Left ventricle myocardium superior (tissue), 1 donor: Measurements from ENCODE around the gene MIB2. TPM values are rescaled to one million over a fixed set of nuclear protein-coding genes. Genes with fewer than 3 reads are reported as not detected.
A peak's percentile ranks its signal among the peaks of the same experiment; 100 is the strongest.

Experiments
- ATAC-seq: fragments of 200-7000 bp; cut with Tn5 transposase; one replicate; pipeline ENCODE4 v1.9.1; 2020; ENCODE audit warnings: mild to moderate bottlenecking, moderate library complexity
- DNase-seq: peaks from one replicate; pipeline ENCODE4 v3.0.0-alpha.2; 2020
- intact Hi-C: fragments of 100-400 bp; cut with micrococcal nuclease; formaldehyde crosslinking; loops from one replicate; pipeline ENCODE4 v1.11.0; 2022
- total RNA-seq: library from RNA; stranded (reverse); fragmentation: NEBNext Ultra II Directional; extraction: Animal tissue kit (Norgen Biotek cat#: 25700); gene quantifications from one replicate; pipeline ENCODE4 v1.2.1, GENCODE V29; 2021
- donor health status: DM: no; HTN: yes; CAD: no; lungs with severe emphysema.

MIB2 gene
- total RNA-seq, 1 donor from 2014 or later = 131 TPM

GRCh38 chr1:1609822-1610485 lies 5.3 kb upstream of the MIB2 start:
- DNase-seq (peak; percentile 18), ATAC-seq (no peak)
- intact Hi-C loops = no loop called here

GRCh38 chr1:1610796-1611195 lies 4.5 kb upstream of the MIB2 start:
- intact Hi-C loops = no loop called here
- DNase-seq (no peak), ATAC-seq (no peak)

GRCh38 chr1:1612104-1612400 lies 3.2 kb upstream of the MIB2 start:
- ATAC-seq = no peak
- DNase-seq = no peak
- intact Hi-C loops = no loop called here

- peak; percentile 4 for DNase-seq
- intact Hi-C loops = no loop called here
- ATAC-seq = no peak
These were observed 1.7 kb upstream of the MIB2 start for GRCh38 chr1:1613509-1614082.

- intact Hi-C loops = no loop called here
- ATAC-seq (no peak), DNase-seq (peak; percentile 44)
These were observed 921 bp upstream of the MIB2 start for GRCh38 chr1:1614204-1614953.

- ATAC-seq (no peak), DNase-seq (no peak)
- intact Hi-C loops = no loop called here
These were observed 395 bp upstream of the MIB2 start for GRCh38 chr1:1614954-1615255.

GRCh38 chr1:1616045-1616790 lies 918 bp downstream of the MIB2 start:
- DNase-seq (peak; percentile 80), ATAC-seq (peak; percentile 7)
- intact Hi-C loops = no loop called here

- peak; percentile 45 for DNase-seq
- intact Hi-C loops = no loop called here
- ATAC-seq = no peak
These were observed 1.5 kb downstream of the MIB2 start for GRCh38 chr1:1616838-1617237.

- intact Hi-C loops = no loop called here
These were observed 2.2 kb downstream of the MIB2 start for GRCh38 chr1:1617516-1617915.

GRCh38 chr1:1617925-1618324 lies 2.6 kb downstream of the MIB2 start:
- DNase-seq (peak; percentile 26), ATAC-seq (no peak)
- intact Hi-C loops = no loop called here

More at GRCh38 chr1:1617516-1617915, 2.2 kb downstream of the MIB2 start:
- ATAC-seq (no peak), DNase-seq (no peak)

GRCh38 chr1:1618396-1619068 lies 3.2 kb downstream of the MIB2 start:
- DNase-seq = peak; percentile 27
- ATAC-seq = no peak
- intact Hi-C loops = no loop called here

GRCh38 chr1:1619917-1620361 lies 4.6 kb downstream of the MIB2 start:
- intact Hi-C loops = no loop called here
- DNase-seq (peak; percentile 85), ATAC-seq (peak; percentile 44)

GRCh38 chr1:1620433-1621139 lies 5.3 kb downstream of the MIB2 start:
- DNase-seq (peak; percentile 39), ATAC-seq (no peak)
- intact Hi-C loops = no loop called here

GRCh38 chr1:1621173-1622009 lies 6.1 kb downstream of the MIB2 start:
- intact Hi-C loops = no loop called here
- ATAC-seq = no peak
- peak; percentile 29 for DNase-seq

GRCh38 chr1:1622010-1622787 lies 6.9 kb downstream of the MIB2 start:
- ATAC-seq = no peak

GRCh38 chr1:1622788-1623094 lies 7.4 kb downstream of the MIB2 start:
- DNase-seq = peak; percentile 20
- no peak for ATAC-seq
- intact Hi-C loops = no loop called here

More at GRCh38 chr1:1622010-1622787, 6.9 kb downstream of the MIB2 start:
- intact Hi-C loops = no loop called here
- DNase-seq = peak; percentile 37

GRCh38 chr1:1623181-1623630 lies 7.9 kb downstream of the MIB2 start:
- intact Hi-C loops = no loop called here
- ATAC-seq (no peak), DNase-seq (peak; percentile 32)
